HL-60/S4 treated with phorbol 12-myristate 13-acetate at 8.2 ng/mL for 4 days and 3 days (cell line): Measurements from ENCODE around the gene IL1RAPL1.

Experiments used
- in situ Hi-C: fragments of 300-500 bp; cut with MboI; formaldehyde crosslinking; loops from 2 replicates; pipeline ENCODE4 v1.15.0; 2022; ENCODE audit warnings: low sequenced_read_pairs

The IL1RAPL1 gene

DNA sequence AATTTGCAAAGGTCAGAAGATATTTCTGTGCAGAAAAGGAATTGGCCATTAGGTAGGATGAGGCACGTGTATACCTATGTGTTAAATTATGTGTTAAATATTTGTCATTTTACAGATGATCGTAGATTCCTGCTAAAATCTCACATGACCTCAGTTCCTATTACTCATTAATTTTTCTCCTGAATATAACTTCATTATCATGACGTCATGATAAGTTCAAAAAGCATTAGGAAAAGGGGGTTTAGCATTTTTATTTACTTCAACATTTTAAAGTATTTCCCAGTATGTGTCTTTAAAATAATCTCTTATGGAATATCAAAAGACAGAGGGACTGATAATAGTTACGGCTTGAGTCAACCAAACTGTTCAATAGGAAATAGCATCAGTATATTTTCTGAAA, 372.8 kb downstream of the IL1RAPL1 start:
- in situ Hi-C loops, result no loop called here

DNA sequence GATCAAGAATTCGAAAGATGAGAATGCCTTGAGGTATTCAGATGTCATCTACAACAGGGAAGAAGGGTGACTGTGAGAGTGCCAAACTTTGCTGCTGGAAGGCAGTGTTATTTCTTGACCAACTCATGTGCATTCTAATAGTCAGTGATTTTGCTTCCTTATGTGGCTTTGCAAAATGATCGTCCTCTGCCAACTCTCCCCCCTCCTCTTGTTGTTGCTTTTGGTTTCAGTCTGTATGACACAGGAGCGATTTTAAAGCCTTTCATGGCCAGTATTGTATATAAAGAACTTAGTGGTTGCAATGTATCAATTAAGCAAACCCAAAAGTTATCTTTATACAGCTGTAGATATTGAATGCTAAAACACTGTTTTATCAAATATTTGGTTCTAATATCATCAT, 379.1 kb downstream of the IL1RAPL1 start:
- in situ Hi-C loops, result no loop called here

DNA sequence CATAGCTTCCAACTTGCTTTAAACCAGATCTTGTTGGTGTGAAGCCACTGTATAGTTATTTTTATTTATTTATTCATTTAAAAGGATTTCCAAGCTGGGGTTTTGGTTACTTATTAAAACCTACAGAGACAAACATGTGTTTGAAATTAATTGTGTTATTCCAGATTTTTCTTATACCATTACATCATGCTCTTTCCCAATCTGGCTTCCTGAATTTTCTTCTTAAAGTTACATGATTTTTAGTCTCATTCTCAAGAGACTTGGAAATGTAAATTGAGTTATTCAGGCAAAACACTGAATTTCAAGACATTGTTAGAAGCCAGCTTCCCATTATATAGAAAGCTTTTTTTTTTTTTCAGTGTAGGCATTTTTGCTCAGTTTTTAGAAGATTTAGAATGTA, 381.9 kb downstream of the IL1RAPL1 start:
- in situ Hi-C loops, result no loop called here

DNA sequence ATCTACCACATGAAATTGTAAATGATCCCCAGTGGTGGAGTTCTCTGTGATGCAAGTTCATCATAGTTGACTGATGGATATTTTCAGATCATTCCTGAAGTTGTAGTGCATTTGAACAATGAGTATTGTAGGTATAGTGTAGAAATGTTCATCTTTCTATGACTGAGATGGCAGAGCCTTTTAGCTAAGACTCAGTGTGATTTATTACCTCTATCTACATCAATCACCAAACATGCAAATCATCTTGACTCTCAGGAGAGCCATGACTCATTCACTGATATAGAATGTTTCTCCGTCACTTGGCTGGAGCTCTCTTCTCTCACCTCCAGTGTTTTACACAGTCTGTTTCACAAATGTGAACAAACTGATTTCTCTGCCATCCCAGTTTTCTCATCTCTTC, 392.6 kb downstream of the IL1RAPL1 start:
- in situ Hi-C loops, result no loop called here

DNA sequence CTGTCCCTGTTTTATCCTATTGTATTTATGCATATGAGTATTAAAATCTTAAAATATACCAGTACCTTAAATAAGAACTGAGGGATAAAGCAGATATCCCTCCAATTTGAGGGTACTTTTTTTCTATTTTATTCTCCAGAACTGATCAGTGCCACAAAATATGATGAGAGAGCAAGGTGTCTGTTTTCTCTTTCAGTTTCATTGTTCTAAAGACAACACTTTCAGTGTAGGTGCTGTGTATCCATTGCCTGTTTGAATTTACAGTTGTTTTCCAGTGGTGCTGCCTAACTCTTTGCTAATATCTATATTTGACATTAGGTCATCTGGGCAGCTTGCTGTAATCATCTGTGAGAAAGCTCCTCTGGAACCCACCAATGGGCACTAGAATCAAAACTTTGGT, 394.7 kb downstream of the IL1RAPL1 start:
- in situ Hi-C loops, result no loop called here

DNA sequence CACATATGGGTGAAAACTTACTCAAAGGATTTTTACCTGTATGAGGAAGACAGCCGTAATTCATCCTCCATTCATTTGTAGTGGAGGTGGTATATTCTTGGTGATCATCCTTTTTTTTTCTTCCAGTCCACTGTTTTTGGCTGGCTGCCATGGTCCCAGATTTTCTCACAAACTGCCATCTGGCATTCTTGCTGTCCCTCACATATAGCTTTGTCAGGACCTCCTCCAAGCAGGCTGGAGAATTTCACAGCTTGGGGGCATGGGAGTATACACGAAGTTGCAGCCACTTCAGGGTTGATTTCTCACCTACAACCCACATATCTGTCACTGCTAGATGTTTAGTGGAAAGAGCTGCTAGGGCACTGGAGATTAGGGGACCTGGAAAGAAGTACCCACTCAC, 401.0 kb downstream of the IL1RAPL1 start:
- in situ Hi-C loops, result no loop called here

DNA sequence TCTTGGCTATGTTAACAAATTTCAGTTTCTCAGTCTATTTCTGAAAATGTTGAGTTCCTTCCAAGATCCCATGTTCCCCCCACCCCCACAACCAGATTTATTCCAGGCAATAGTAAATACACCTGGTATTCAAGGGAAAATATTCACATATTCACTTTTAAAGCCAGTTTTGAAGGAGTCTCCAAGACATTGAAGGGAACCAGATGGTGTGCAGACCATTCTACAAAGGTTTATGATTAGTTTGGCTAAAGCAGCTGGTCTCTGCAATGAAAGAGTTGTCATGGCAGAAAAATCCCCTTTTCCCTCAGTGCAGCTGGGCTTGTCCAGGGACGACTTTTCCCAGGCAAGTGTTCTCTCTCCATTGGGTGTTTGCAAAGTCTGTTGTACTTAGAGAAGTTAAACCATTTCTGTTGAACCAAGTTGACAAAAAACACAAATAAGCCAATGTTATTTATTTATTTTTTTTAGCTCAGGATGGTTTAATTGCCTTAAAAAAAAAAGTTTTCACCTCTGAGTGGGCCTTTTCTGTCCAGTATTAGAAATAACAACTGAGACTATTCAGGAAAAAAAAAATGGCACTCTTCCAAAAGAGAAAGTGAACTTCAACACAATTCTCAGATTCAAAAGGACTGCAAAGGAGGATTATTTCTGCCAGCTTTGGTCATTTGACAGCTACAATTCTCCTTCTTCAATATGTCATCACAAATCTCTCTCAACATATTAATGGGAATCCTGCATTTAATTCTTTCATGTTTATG, 410.6 kb downstream of the IL1RAPL1 start:
- in situ Hi-C loops, result no loop called here

DNA sequence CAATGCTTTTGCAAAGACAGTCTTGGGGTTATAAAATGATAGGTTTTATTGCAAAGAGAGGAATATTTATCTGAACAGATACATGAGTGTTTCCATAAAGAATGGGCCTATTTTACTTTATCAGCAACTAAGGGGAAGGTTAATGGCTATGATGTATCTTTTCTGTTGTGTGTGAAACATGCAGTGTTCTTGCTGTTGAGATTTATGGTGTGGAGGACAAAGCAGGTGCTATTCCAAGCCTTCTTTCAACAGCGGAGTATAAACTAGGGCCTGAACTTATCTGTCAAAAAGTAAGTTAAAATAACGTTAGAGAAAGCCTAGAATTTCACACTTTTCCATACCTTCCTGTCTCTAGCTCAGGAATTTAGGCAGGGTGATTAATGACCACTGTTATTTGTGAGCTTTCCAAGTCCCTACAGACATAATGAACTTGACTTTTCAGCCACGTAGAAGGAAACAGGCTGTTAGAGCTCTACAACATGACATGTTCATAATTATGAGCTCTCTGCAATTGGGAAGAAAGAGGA, 411.4 kb downstream of the IL1RAPL1 start:
- in situ Hi-C loops, result no loop called here

DNA sequence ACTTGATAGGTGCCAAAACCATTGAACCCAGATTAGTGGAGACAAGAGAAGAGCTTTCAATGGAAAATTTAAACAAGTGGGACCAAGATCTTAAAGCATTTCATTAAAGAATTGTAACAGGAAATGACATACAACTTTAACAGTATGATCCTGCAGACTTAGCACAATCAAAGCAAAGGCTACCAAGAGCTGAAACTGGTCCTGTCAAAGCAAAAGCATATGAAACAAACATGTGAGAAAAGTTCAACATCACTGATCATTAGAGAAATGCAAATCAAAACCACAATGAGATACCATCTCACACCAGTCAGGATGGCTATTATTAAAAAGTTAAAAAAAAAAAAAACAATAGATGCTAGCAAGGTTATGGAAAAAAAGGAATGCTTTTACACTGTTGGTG, 425.6 kb downstream of the IL1RAPL1 start:
- in situ Hi-C loops, result no loop called here

DNA sequence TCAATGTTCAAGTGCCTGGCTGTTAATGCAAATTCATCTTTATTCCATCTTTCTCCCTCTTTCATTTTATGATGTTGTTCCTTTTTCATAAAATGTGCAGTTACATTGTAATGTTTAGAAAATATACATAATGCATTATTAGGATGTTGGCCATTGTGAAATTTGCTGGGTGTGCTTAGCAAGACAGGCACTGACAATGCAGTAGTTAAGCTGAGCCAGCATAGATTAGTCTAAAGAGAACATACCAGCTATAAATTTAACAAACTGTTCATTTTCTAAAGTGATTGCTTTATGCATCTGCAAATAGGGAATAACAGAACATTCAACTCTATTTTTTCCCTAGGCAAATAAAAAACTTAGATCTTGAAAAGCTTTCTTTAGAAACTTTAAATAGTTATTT, 436.0 kb downstream of the IL1RAPL1 start:
- in situ Hi-C loops, result no loop called here

DNA sequence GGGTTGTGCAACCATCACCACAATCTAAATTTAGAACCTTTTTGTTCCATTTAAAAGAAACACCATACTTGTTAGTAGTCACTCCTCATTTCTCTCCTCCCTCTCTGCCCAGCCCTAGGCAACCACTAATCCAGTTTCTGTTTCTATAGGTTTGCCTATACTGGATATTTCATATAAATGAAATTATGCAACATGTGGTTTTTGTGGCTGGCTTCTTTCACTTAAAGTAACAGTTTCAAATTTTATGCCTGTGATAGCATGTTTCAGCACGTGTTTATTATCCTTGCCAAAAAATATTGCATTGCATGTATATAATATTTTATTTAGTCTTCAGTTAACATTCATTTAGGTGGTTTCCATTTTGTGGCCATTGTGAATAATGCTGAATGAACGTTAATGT, 437.6 kb downstream of the IL1RAPL1 start:
- in situ Hi-C loops, result no loop called here

DNA sequence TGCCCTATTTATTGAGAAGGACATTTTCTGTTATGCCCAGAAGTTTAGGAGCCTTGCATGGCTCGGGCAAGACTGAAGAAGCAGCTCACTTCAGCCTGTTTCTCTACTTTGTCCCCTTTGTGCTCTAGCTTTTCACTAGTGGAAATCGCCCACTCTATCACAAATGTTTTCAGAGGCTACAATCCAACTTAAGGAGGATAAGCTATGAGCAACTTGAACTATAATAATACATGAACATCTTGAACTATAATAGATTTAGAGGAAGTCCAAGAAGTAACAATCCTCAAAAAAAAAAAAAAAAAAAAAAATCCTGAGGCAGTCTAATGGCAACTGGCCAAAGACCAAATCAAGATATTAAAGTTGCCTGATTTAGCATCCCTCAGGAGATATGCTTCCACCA, 452.3 kb downstream of the IL1RAPL1 start:
- in situ Hi-C loops, result no loop called here

DNA sequence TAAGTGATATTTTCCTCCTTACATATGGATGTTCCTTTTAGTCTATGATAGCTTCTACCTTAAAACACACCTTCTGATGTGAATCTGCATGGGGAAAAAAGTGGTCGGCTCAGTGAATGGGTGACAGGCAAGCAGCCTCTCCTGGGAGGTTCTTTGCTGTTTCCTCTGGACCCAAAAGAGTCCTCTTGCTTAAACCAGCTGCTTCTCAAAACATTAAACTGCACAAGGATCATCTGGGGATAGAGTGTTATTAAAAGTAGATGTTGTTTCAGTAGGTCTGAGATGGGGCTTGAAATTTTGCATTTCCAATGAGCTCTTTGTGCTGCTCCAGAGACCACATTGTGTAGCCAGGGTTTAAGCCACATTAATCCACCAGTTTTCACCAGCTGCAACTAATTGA, 452.9 kb downstream of the IL1RAPL1 start:
- in situ Hi-C loops, result no loop called here

DNA sequence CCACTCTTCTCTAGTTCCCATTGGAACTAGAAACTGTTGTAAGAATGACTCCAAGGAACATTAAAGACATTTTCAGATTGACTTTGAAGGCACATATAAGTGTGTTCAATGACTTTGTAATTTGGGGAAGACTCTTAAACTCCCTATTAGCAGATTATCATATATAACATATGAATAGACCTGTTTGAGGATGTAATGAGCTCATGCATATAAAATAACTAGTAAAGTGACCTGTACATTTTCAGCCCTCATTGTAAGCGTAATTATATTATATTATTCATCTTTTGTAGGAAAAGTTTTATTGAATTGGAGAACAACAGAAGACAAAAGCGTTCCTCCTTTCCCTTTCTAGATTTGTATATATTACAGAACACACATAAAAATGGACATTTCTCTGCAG, 455.1 kb downstream of the IL1RAPL1 start:
- in situ Hi-C loops, result no loop called here

DNA sequence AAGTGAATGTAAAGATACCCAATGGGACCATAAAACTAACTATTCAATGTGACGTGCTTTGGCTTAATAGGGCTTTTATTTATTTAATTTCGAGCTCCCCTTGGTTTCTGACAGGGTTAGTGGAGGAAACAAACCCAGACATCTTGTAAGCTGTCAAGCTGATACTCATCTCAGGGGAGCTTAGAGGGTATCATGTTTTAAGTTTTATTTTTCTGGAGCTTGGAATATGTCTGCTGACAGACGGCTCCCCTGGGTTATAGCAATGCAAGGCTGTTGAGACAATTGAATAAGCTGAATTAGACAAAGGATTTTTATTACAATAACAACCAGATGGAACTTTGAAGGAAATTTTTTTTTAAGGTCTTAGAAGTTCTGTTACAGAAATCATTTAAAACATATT, 456.5 kb downstream of the IL1RAPL1 start:
- in situ Hi-C loops, result no loop called here

DNA sequence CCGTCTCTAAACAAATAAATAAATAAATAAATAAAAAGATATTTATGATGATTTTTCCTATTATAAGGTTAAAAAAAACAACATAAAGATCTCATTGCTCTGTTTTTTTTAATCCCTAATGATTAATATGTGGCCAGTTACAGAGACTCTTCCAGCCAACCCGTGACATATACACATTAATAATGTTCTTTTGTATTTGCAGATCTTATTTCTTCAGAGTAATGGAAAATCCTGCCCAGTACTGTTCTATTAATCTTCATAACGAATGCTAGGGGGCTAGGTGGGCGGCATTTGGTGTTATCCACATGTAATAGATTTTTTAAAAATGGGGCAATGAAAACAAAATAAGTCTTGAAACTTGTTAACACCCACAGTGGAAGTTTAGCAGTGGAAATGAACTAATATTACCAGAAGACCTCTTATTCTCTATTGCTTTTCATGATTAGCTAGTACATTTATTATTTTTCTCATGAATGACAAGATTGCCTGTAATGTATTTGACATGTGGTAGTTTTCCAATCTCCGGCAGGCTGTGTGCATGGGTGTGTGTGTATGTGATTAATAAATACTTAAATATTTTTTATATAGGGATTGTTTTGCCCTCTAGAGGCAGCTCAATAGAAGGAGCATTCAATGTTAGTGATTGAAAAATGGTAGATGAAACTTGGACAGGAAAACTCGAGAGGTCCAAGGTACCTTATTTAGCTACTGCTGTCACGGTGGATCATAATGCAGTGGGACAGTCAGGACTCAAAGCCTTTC, 457.4 kb downstream of the IL1RAPL1 start:
- in situ Hi-C loops, result no loop called here

DNA sequence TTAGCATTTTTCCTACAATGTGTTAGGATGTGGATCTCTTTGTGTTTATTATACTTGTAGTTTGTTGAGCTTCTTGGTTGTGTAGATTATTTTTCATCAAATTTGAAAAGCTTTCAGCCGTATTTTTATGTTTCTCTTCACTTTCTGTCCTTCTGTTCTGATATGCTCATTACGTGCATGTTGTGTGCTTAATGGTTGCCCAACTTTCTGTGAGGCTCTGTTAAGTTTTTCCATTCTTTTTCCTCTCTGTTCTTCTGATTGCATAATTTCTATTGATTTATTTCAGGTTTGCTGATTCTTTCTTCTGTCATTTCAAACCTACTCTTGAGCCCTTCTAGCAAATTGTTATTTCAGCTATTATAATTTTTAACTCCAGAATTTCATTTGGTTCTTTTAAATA, 478.2 kb downstream of the IL1RAPL1 start:
- in situ Hi-C loops, result no loop called here

DNA sequence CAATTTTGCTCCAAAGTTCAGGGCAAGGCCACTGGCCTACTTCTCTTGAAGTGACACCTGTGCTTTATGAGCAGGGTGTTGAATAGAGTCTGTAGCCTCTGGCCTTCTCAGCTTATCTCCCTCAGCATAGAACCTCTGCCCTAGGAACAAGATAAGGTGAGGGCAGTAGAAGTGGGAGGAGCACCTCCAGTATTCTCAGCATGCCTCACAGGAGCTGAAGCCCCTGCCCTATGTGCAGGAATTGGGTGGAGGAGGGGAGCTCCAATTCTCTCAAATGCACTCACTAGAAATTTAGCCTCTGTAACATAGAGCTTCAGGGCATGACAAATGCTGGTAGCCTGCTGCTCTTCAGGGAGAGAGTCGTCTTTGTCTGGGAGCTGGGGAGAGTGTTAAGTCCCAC, 479.3 kb downstream of the IL1RAPL1 start:
- in situ Hi-C loops, result no loop called here

DNA sequence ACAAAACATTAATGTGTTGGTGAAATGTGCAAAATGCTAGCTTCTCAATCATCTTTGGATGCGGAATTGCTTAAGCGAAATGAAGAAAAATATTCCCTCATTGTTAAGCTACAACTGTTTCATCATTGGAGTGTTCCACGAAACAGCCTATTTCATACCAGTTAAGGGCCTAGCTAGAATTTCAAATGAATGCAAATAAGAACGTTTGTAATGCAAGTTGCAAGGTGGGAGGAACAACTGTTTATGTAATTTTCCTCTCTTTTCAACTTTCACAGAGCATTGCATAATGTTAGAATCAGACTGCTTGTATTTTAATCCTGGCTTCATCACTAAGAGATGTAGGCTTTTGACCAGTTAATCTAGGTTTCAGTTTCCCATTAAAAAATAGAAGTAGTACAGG, 480.1 kb downstream of the IL1RAPL1 start:
- in situ Hi-C loops, result no loop called here

DNA sequence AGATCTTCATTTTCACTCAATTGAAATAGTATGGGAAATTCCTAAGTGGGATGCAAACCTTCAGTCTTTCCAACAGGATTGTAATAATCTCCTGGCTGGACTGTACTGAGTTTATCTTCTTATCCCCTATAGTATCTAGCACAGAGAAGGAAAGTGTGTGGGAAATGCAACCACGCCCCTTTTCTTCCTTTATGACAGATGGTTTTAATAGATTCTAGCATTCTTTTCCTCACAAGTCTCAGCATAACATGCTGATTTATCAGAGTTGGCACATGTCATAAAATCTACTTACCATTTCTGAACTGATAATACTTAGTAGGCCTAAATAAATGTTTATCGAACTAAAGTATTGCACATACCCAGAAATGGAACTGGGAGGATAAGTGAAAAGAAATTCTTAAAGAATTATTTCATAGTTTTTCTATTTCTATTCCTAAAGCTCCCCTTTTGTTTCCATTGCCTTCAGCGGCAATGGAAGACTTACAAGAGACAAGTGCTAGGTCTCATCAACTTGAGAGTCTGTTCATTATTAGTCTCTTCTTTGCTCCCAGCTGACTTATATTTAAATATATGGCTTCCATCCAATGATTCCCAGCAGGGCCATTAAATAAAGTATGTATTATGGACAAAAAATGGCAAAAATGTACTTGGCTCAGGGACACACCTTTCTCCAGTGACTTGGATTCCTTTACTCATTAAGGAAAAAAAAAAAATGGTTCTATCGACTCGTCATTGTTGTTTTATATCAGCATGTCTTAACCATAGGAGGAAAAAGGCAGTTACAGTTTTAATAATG, 484.5 kb downstream of the IL1RAPL1 start:
- in situ Hi-C loops, result no loop called here

DNA sequence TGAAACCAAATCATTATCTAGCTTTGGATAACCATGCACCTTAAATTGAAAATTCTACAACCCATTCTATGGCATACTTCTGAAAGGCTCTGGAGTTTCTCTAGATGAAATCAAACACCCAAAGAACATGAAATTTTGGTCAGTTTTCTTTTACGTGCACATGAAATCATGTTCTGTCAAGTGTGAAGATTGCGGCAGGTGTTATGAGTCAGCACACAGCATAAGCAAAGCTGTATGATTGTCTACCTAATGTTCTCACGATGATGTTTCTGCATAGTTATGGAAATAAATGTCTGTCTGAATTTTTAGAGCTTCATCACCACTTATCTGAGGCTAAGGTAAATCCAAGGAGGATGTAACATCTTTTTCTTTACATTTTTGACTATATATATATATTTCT, 495.3 kb downstream of the IL1RAPL1 start:
- in situ Hi-C loops, result no loop called here

DNA sequence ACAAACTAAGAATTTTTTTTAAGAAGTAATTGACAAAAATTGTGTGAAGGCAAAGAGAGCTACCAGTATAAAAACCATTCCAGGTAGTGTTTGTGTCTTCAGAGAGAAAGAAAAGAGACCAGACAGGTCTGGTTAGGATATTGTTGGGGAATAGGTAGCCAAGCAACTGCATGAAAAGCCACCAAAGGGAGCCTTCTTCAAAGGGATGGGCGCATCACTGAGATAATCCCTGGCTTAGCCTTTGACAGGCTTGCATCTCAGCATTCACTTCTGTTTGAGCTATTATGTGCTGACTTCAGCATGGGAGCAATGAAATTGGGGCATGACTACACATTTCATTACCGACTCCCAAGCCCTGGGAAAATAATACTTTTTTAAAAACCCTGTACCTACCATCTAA, 496.6 kb downstream of the IL1RAPL1 start:
- in situ Hi-C loops, result no loop called here
